GM12878 (cell line): ENCODE results near the gene CACNA1A. TPM values are rescaled to one million over a fixed set of nuclear protein-coding genes. Genes with fewer than 3 reads are reported as not detected.

Experiments
- ATAC-seq: fragments of 200-7000 bp; cut with Tn5 transposase; 3 replicates; pipeline ENCODE4 v1.9.1; 2020; ENCODE audit warnings: mild to moderate bottlenecking, moderate library complexity
- BruUV-seq: library from RNA; stranded (reverse); fragments of 400-500 nt; replicated peaks from 2 replicates; lab custom pipeline; 2021; lab: Mats Ljungman, UMichigan
- CTCF ChIA-PET: fragments of 300-600 bp; sonication (Branson Sonifier 250); formaldehyde crosslinking; extraction: SDS; loops from one replicate; lab custom pipeline; 2021; ENCODE audit warnings: inconsistent platforms; lab: Yijun Ruan, JAX
- POLR2A ChIA-PET: fragments of 350-600 bp; formaldehyde crosslinking; extraction: SDS; loops from one replicate; lab custom pipeline; 2021; ENCODE audit warnings: inconsistent platforms; lab: Charles Lee
- RAD21 ChIA-PET: fragments of 300-600 bp; sonication (Branson Sonifier 250); formaldehyde crosslinking; loops from one replicate; lab custom pipeline; 2023; ENCODE audit warnings: antibody characterized with exemption; ENCODE audit not compliant: unreplicated experiment; lab: Charles Lee
- SMC1A ChIA-PET: fragments of 300-600 bp; sonication (Branson Sonifier 250); formaldehyde crosslinking; loops from one replicate; lab custom pipeline; 2023; ENCODE audit not compliant: unreplicated experiment, uncharacterized antibody; lab: Charles Lee
- DNase-seq: peaks from one replicate; pipeline ENCODE4 v3.0.0-alpha.2; 2011; ENCODE audit warnings: low read depth, low spot score
- FAIRE-seq: peaks from 3 replicates; lab custom pipeline; 2011; peaks lifted over from hg19 to GRCh38; lab: Jason Lieb, UNC
- H2AFZ ChIP-seq: 2 replicates; pipeline ENCODE4 v1.6.0; 2011; ENCODE audit warnings: low read depth, low read length, control low read depth; ENCODE audit not compliant: control insufficient read depth
- H3K27ac ChIP-seq: 2 replicates; pipeline ENCODE4 v1.5.1; 2011; ENCODE audit warnings: control low read depth; ENCODE audit not compliant: control insufficient read depth, insufficient read depth
- H3K27me3 ChIP-seq, 2 experiments: replicated peaks in 1 of 2; 2 replicates each; pipeline versions ENCODE4 v1.6.0 to v1.6.1; 2011; ENCODE audit warnings: low read length in 1 of 2; ENCODE audit not compliant: control insufficient read depth in 2 of 2, insufficient read depth in 2 of 2
- H3K36me3 ChIP-seq, 2 experiments: 2 replicates each; pipeline ENCODE4 v1.5.1; 2011; ENCODE audit warnings: low read length in 1 of 2; ENCODE audit not compliant: control insufficient read depth in 2 of 2, insufficient read depth in 2 of 2
- H3K4me1 ChIP-seq: 2 replicates; pipeline ENCODE4 v1.6.1; 2011; ENCODE audit warnings: mild to moderate bottlenecking, low read length, moderate library complexity, mixed read lengths; ENCODE audit not compliant: control insufficient read depth, insufficient read depth
- H3K4me2 ChIP-seq: 2 replicates; pipeline ENCODE4 v1.6.0; 2011; ENCODE audit warnings: control low read depth; ENCODE audit not compliant: control insufficient read depth, insufficient read depth
- H3K4me3 ChIP-seq: fragments of 200-600 bp; sonication (generic); 2 replicates; pipeline ENCODE4 v1.5.1; 2016
- H3K79me2 ChIP-seq: 2 replicates; pipeline ENCODE4 v1.6.0; 2011; ENCODE audit warnings: low read length; ENCODE audit not compliant: control insufficient read depth, insufficient read depth
- H3K9ac ChIP-seq: 2 replicates; pipeline ENCODE4 v1.8.0; 2011; ENCODE audit warnings: low read length, control low read depth, mixed read lengths; ENCODE audit not compliant: control insufficient read depth, insufficient read depth
- H3K9me3 ChIP-seq: replicated peaks from 3 replicates; pipeline ENCODE4 v1.5.1; 2011; ENCODE audit warnings: mild to moderate bottlenecking, low read length; ENCODE audit not compliant: control insufficient read depth, insufficient read depth
- H4K20me1 ChIP-seq: 2 replicates; pipeline ENCODE4 v1.6.0; 2011; ENCODE audit not compliant: control insufficient read depth, insufficient read depth
- BHLHE40 ChIP-seq, 2 experiments: fragments of 450-650 bp in 1 of 2; IDR thresholded peaks; 2 replicates each; pipeline ENCODE4 v1.6.1; 2011 to 2017; ENCODE audit warnings: low read depth in 2 of 2, borderline replicate concordance in 1 of 2, improper control_type of control experiment in 1 of 2, low read length in 1 of 2, mild to moderate bottlenecking in 1 of 2
- DPF2 ChIP-seq: fragments of 450-650 bp; IDR thresholded peaks from 2 replicates; pipeline ENCODE4 v1.6.1; 2017; ENCODE audit warnings: mild to moderate bottlenecking
- EGR1 ChIP-seq, 2 experiments: IDR thresholded peaks; 1 replicate in 1 of 2; 2 replicates in 1 of 2; pipeline ENCODE4 v1.6.1; 2011 to 2012; ENCODE audit warnings: low read depth in 2 of 2, low read length in 2 of 2, borderline replicate concordance in 1 of 2, mild to moderate bottlenecking in 1 of 2, moderate library complexity in 1 of 2
- GATAD2B ChIP-seq: fragments of 450-650 bp; conservative IDR thresholded peaks from 2 replicates; pipeline ENCODE4 v1.6.1; 2017; ENCODE audit warnings: low read depth, mild to moderate bottlenecking, moderate library complexity
- HDAC2 ChIP-seq: fragments of 200-600 bp; sonication (generic); IDR thresholded peaks from 2 replicates; pipeline ENCODE4 v1.6.1; 2017
- LARP7 ChIP-seq: fragments of 450-650 bp; IDR thresholded peaks from 2 replicates; pipeline ENCODE4 v1.6.1; 2017; ENCODE audit warnings: mild to moderate bottlenecking
- NR2F1 ChIP-seq: fragments of 450-650 bp; conservative IDR thresholded peaks from 2 replicates; pipeline ENCODE4 v1.6.1; 2017; ENCODE audit warnings: mild to moderate bottlenecking
- RUNX3 ChIP-seq: IDR thresholded peaks from 2 replicates; pipeline ENCODE4 v1.6.1; 2012; ENCODE audit warnings: low read length, inconsistent platforms
- WGBS: methylation state at CpG from one replicate; pipeline ENCODE4 v1.1.6; 2016; ENCODE audit warnings: low lambda C conversion rate; ENCODE audit not compliant: insufficient replicate concordance, insufficient coverage; ENCODE audit errors: missing lambda C conversion rate; 5-methylcytosine and 5-hydroxymethylcytosine counted together
- in situ Hi-C: fragments of 300-500 bp; cut with MboI; formaldehyde crosslinking; loops from 9 replicates; pipeline ENCODE4 v1.14.3; 2018; ENCODE audit warnings: mixed read lengths
- intact Hi-C: fragments of 100-400 bp; cut with micrococcal nuclease; formaldehyde crosslinking; loops from one replicate; pipeline ENCODE4 v1.14.2; 2022; ENCODE audit not compliant: unreplicated experiment
- polyA plus RNA-seq, 11 experiments: library from polyadenylated mRNA; depleted of rRNA in 4 of 11; unstranded in 6 of 11; stranded (reverse) in 5 of 11; fragments of >200 nt; fragmentation: Nextera tagmentation in 4 of 11; fragmentation: Illumina TruSeq in 1 of 11; extraction: Ambion mirVana in 4 of 11; extraction: Trizol in 1 of 11; gene quantifications; 1 replicate in 1 of 11; 2 replicates in 10 of 11; pipeline versions ENCODE4 v1.2.1 to v1.2.3, GENCODE V29; 2011 to 2016; ENCODE audit warnings: inconsistent platforms in 2 of 11, missing spikeins in 2 of 11, low read depth in 1 of 11
- total RNA-seq, 4 experiments: library from RNA; depleted of rRNA in 3 of 4; stranded (reverse); fragments of >200 nt in 3 of 4; fragmentation: Illumina TruSeq in 1 of 4; extraction: Trizol in 1 of 4; gene quantifications; 2 replicates each; pipeline versions ENCODE4 v1.2.1 to v1.2.3, GENCODE V29; 2013 to 2021
- TF ChIP-seq, protein P1 (sequence below): fragments of 450-650 bp; IDR thresholded peaks from 2 replicates; pipeline ENCODE4 v1.6.1; 2017; ENCODE audit warnings: mild to moderate bottlenecking, moderate library complexity
- TF ChIP-seq, protein P2 (sequence below): IDR thresholded peaks from 2 replicates; pipeline ENCODE4 v1.6.1; 2012; ENCODE audit warnings: low read depth, low read length, improper control_type of control experiment
- TF ChIP-seq, protein P3 (sequence below): fragments of 450-650 bp; formaldehyde crosslinking; IDR thresholded peaks from 2 replicates; pipeline ENCODE4 v1.4.0; 2022; ENCODE audit warnings: mild to moderate bottlenecking, moderate library complexity

Gene CACNA1A
- total and polyA plus RNA-seq, 10 of the 15 experiments (the other 5 are each of a cell fraction or from before 2014, with no cell fraction given): 1.1 to 4.4 (median 2.5) TPM

DNA sequence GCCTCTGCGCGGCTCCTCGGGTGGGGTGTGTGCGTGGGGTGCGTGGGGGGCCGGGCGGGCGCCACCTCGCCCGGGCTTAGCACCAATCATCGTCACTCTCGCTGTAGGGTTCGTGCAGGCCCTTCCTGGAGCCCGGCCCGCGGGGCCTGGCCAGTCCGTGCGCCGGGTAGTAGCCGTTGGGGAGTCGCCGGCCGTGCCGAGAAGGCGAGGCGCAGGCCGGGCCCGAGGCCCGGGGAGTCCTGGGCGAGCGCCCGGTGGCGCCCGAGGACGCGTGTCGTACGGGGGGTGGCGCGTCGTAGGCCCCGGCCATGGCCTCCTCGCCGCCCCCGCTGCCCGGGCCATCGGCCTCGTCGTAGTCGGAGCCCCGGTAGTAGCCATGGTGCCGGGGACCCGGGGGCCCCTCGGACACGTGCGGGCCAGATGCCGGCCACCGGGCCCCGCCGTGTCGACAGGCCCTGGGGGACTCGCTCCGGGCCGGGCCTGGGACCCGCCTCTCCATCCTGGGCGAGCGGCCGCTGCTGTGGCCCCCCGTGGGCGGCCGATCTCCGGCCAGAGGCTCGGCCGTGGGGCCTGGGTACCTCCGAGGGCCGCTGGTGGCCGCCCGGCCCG, 298.9 kb downstream of the CACNA1A start:
- BruUV-seq: no TSS peak

More for the DNA sequence above, 298.9 kb downstream of the CACNA1A start:
- ATAC-seq (no peak), DNase-seq (no peak), FAIRE-seq (no peak)
- ChIA-PET SMC1A (interaction anchor here (1.0 kb wide), 1 partner anchor 54 kb away, joined by 5 read pairs; no protein-coding TSS in a partner anchor), CTCF (no interaction called here), RAD21 (no interaction called here), POLR2A (no interaction called here)
- intact Hi-C loops: no loop called here
- Histone ChIP-seq H3K9me3 (no peaks in the 10 kb centered on the region), H2AFZ (no peak overlapping the region), H3K9ac (peak overlapping the region; percentile 53; the same call in 1 of the 2 replicates), H3K27me3 (no peaks in the 10 kb centered on the region), H3K27ac (peak overlapping the region; percentile 63), H3K4me2 (peak overlapping the region; percentile 71), H3K36me3 (no peaks in the 10 kb centered on the region), H4K20me1 (no peaks in the 10 kb centered on the region), H3K4me1 (peaks cover 14% of the 10 kb centered on the region), H3K79me2 (no peaks in the 10 kb centered on the region), H3K4me3 (peak overlapping the region; percentile 57; the same call in 1 of the 2 replicates)
- no peak for TF ChIP-seq HDAC2
- TF ChIP-seq EGR1 (IDR thresholded peaks at IDR 0.05; ENCODE audit: borderline replicate concordance in 1 of 2, low read depth in 2 of 2, low read length in 2 of 2): no peak
- TF ChIP-seq, protein P1, sequence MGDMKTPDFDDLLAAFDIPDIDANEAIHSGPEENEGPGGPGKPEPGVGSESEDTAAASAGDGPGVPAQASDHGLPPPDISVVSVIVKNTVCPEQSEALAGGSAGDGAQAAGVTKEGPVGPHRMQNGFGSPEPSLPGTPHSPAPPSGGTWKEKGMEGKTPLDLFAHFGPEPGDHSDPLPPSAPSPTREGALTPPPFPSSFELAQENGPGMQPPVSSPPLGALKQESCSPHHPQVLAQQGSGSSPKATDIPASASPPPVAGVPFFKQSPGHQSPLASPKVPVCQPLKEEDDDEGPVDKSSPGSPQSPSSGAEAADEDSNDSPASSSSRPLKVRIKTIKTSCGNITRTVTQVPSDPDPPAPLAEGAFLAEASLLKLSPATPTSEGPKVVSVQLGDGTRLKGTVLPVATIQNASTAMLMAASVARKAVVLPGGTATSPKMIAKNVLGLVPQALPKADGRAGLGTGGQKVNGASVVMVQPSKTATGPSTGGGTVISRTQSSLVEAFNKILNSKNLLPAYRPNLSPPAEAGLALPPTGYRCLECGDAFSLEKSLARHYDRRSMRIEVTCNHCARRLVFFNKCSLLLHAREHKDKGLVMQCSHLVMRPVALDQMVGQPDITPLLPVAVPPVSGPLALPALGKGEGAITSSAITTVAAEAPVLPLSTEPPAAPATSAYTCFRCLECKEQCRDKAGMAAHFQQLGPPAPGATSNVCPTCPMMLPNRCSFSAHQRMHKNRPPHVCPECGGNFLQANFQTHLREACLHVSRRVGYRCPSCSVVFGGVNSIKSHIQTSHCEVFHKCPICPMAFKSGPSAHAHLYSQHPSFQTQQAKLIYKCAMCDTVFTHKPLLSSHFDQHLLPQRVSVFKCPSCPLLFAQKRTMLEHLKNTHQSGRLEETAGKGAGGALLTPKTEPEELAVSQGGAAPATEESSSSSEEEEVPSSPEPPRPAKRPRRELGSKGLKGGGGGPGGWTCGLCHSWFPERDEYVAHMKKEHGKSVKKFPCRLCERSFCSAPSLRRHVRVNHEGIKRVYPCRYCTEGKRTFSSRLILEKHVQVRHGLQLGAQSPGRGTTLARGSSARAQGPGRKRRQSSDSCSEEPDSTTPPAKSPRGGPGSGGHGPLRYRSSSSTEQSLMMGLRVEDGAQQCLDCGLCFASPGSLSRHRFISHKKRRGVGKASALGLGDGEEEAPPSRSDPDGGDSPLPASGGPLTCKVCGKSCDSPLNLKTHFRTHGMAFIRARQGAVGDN: 0 out of 2 replicates have a peak, but pooled peaks have one; percentile 34
- peak; percentile 52; the same call in 1 of the 2 replicates for TF ChIP-seq DPF2
- TF ChIP-seq BHLHE40 (IDR thresholded peaks at IDR 0.05; ENCODE audit: borderline replicate concordance in 1 of 2, low read depth in 2 of 2, low read length in 1 of 2): peak in 1 of 2 experiments; percentile 55; a peak in 1 of 4 replicates
- TF ChIP-seq GATAD2B: 0 out of 2 replicates have a peak, but pooled peaks have one; percentile 66
- peak; percentile 45; the same call in 1 of the 2 replicates for TF ChIP-seq LARP7
- no peak for TF ChIP-seq RUNX3
- TF ChIP-seq, protein P2, sequence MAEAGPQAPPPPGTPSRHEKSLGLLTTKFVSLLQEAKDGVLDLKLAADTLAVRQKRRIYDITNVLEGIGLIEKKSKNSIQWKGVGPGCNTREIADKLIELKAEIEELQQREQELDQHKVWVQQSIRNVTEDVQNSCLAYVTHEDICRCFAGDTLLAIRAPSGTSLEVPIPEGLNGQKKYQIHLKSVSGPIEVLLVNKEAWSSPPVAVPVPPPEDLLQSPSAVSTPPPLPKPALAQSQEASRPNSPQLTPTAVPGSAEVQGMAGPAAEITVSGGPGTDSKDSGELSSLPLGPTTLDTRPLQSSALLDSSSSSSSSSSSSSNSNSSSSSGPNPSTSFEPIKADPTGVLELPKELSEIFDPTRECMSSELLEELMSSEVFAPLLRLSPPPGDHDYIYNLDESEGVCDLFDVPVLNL: no peak
- peak; percentile 28; the same call in 1 of the 2 replicates for TF ChIP-seq NR2F1
- TF ChIP-seq, protein P3, sequence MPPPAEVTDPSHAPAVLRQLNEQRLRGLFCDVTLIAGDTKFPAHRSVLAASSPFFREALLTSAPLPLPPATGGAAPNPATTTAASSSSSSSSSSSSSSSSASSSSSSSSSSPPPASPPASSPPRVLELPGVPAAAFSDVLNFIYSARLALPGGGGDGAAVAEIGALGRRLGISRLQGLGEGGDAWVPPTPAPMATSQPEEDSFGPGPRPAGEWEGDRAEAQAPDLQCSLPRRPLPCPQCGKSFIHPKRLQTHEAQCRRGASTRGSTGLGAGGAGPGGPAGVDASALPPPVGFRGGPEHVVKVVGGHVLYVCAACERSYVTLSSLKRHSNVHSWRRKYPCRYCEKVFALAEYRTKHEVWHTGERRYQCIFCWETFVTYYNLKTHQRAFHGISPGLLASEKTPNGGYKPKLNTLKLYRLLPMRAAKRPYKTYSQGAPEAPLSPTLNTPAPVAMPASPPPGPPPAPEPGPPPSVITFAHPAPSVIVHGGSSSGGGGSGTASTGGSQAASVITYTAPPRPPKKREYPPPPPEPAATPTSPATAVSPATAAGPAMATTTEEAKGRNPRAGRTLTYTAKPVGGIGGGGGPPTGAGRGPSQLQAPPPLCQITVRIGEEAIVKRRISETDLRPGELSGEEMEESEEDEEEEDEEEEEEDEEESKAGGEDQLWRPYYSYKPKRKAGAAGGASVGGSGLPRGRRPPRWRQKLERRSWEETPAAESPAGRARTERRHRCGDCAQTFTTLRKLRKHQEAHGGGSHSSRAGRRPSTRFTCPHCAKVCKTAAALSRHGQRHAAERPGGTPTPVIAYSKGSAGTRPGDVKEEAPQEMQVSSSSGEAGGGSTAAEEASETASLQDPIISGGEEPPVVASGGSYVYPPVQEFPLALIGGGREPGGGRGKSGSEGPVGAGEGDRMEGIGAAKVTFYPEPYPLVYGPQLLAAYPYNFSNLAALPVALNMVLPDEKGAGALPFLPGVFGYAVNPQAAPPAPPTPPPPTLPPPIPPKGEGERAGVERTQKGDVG (CRISPR knock-in tag): no peak
- in situ Hi-C loops: no loop called here
- 54% methylated on average over 43 of the region's 79 CpGs for WGBS
